Activated CD4-positive, alpha-beta T cell treated with anti-CD3 and anti-CD28 coated beads for 4 hours (primary cell): ENCODE measurements around the gene STON2.

ENCODE experiments used
- DNase-seq, 2 donors: peaks; one replicate each; pipeline ENCODE4 v3.0.0-alpha.2; 2020

The STON2 gene

GRCh38 chr14:81219210-81219758 is 180.8 kb downstream of the STON2 start:
- DNase-seq = peak; percentile 80 to 83

- DNase-seq = peak; percentile 12 to 40
Observed at GRCh38 chr14:81211844-81212243, 188.3 kb downstream of the STON2 start.
